ENCODE results near the gene THAP12. TPM values are rescaled to one million over a fixed set of nuclear protein-coding genes. Genes with fewer than 3 reads are reported as not detected.

THAP12 gene
- total RNA-seq, 1 experiment from 2014 or later = 42.5 TPM

DNA sequence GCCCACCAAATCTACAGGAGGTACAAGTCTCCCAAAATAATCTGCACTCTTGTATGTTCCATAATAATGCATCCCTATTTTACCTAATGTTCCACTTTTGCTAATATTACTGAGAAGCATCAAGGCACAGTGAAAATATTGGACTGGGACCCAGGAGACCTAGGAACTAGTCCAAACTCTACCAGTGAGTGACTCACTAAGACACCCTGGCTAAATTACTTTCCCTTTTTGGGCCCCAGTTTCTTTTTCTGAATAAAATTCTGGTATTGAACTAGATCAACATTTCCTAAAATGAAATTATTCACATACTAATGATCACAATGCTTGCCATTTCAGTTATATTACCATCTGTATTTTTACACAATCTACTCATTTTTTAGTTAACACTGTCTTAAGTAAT, 19.6 kb downstream of the THAP12 start:
- Histone ChIP-seq H2BK5ac (ENCODE audit: insufficient read length, low read length) (no peak overlapping the region), H3K9me3 (ENCODE audit: control insufficient read depth, low read depth, low read length) (no peaks in the 10 kb centered on the region), H3K18ac (ENCODE audit: insufficient read length, low read depth, low read length) (no peak overlapping the region), H3K9ac (ENCODE audit: extremely low read depth, insufficient read length, low read length) (no peak overlapping the region), H3K23me2 (ENCODE audit: insufficient read length, low read depth, low read length, poor library complexity, severe bottlenecking) (no peaks in the 10 kb centered on the region), H3K4me2 (ENCODE audit: insufficient read depth, insufficient read length, low read length) (no peak overlapping the region), H4K8ac (replicated peaks; ENCODE audit: insufficient read length, low read depth, low read length) (no peak overlapping the region), H3K27me3 (ENCODE audit: insufficient read depth, low read length) (no peaks in the 10 kb centered on the region), H3K14ac (ENCODE audit: insufficient read depth, low read length) (no peak overlapping the region), H3K4me1 (ENCODE audit: insufficient read depth, low read length) (no peaks in the 10 kb centered on the region), H2BK12ac (ENCODE audit: insufficient read length, low read depth, low read length) (no peak overlapping the region), H3K23ac (ENCODE audit: insufficient read length, low read depth, low read length) (no peak overlapping the region), H2BK120ac (ENCODE audit: low read depth, low read length, poor library complexity, severe bottlenecking) (no peak overlapping the region), H4K20me1 (ENCODE audit: control insufficient read depth, insufficient read depth, insufficient read length) (no peaks in the 10 kb centered on the region), H4K91ac (ENCODE audit: insufficient read length, low read depth, low read length) (no peak overlapping the region), H4K5ac (ENCODE audit: insufficient read length, low read depth, low read length) (no peak overlapping the region), H2AK5ac (ENCODE audit: insufficient read length, low read length) (no peak overlapping the region), H3K27ac (ENCODE audit: insufficient read length, low read depth, low read length) (no peak overlapping the region), H3K79me1 (ENCODE audit: insufficient read depth, low read depth, low read length, poor library complexity, severe bottlenecking) (peaks cover 2% of the 10 kb centered on the region), H3K4ac (ENCODE audit: low read depth, low read length) (no peak overlapping the region), H3T11ph (ENCODE audit: low read length) (no peak overlapping the region), H3K79me2 (ENCODE audit: insufficient read depth, low read length) (no peaks in the 10 kb centered on the region), H2BK15ac (ENCODE audit: low read depth, low read length) (no peak overlapping the region), H3K56ac (ENCODE audit: insufficient read length, low read depth, low read length) (no peak overlapping the region), H2BK20ac (ENCODE audit: low read depth, low read length, poor library complexity, severe bottlenecking) (no peak overlapping the region), H2AFZ (ENCODE audit: low read length) (no peak overlapping the region)
- peaks cover 6 to 11% of the 10 kb centered on the region in 2 experiments; a peak in 3 of 4 replicates for H3K4me1 Mint-ChIP-seq
- no peaks in the 10 kb centered on the region for H3K9me3 Mint-ChIP-seq
- H3K36me3 Mint-ChIP-seq (ENCODE audit: insufficient read depth in 1 of 3, low read depth in 3 of 3) = peaks cover 10 to 19% (median 16%) of the 10 kb centered on the region in 3 experiments; a peak in 6 of 7 replicates
- no peak overlapping the region for H3K27ac Mint-ChIP-seq
- H3K4me3 Mint-ChIP-seq = no peak overlapping the region
- no peaks in the 10 kb centered on the region for H3K27me3 Mint-ChIP-seq (ENCODE audit: low read depth)
- DNase-seq = no peak
- TF ChIP-seq, protein P1, sequence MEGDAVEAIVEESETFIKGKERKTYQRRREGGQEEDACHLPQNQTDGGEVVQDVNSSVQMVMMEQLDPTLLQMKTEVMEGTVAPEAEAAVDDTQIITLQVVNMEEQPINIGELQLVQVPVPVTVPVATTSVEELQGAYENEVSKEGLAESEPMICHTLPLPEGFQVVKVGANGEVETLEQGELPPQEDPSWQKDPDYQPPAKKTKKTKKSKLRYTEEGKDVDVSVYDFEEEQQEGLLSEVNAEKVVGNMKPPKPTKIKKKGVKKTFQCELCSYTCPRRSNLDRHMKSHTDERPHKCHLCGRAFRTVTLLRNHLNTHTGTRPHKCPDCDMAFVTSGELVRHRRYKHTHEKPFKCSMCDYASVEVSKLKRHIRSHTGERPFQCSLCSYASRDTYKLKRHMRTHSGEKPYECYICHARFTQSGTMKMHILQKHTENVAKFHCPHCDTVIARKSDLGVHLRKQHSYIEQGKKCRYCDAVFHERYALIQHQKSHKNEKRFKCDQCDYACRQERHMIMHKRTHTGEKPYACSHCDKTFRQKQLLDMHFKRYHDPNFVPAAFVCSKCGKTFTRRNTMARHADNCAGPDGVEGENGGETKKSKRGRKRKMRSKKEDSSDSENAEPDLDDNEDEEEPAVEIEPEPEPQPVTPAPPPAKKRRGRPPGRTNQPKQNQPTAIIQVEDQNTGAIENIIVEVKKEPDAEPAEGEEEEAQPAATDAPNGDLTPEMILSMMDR (conservative IDR thresholded peaks at IDR 0.05) = no peak
